GM13976 (cell line): ENCODE results near the gene RBCK1.
"Not testable (repeated sequence)": the region's sequence is repeated elsewhere in the genome, so short reads cannot be mapped to it uniquely, and the experiment has no call there.

Experiments
- DNase-seq: peaks from one replicate; pipeline ENCODE4 v3.0.0; 2012; ENCODE audit warnings: low spot score
- in situ Hi-C: fragments of 300-500 bp; cut with MboI; formaldehyde crosslinking; loops from one replicate; pipeline ENCODE4 v1.12.0; 2022; ENCODE audit warnings: low sequenced_read_pairs, mixed read lengths, inconsistent platforms; ENCODE audit not compliant: unreplicated experiment
- TF ChIP-seq, protein P1 (sequence below): IDR thresholded peaks from 2 replicates; pipeline ENCODE4 v1.5.1; 2012; ENCODE audit warnings: borderline replicate concordance, mild to moderate bottlenecking; ENCODE audit not compliant: insufficient read depth; ENCODE audit errors: extremely low read depth, missing control alignments, control extremely low read depth

Gene RBCK1

GRCh38 chr20:370977-371754, 36.9 kb upstream of the RBCK1 start:
- TF ChIP-seq, protein P1, sequence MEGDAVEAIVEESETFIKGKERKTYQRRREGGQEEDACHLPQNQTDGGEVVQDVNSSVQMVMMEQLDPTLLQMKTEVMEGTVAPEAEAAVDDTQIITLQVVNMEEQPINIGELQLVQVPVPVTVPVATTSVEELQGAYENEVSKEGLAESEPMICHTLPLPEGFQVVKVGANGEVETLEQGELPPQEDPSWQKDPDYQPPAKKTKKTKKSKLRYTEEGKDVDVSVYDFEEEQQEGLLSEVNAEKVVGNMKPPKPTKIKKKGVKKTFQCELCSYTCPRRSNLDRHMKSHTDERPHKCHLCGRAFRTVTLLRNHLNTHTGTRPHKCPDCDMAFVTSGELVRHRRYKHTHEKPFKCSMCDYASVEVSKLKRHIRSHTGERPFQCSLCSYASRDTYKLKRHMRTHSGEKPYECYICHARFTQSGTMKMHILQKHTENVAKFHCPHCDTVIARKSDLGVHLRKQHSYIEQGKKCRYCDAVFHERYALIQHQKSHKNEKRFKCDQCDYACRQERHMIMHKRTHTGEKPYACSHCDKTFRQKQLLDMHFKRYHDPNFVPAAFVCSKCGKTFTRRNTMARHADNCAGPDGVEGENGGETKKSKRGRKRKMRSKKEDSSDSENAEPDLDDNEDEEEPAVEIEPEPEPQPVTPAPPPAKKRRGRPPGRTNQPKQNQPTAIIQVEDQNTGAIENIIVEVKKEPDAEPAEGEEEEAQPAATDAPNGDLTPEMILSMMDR, result no peak
- in situ Hi-C loops, result no loop called here
- DNase-seq, result no peak

DNA sequence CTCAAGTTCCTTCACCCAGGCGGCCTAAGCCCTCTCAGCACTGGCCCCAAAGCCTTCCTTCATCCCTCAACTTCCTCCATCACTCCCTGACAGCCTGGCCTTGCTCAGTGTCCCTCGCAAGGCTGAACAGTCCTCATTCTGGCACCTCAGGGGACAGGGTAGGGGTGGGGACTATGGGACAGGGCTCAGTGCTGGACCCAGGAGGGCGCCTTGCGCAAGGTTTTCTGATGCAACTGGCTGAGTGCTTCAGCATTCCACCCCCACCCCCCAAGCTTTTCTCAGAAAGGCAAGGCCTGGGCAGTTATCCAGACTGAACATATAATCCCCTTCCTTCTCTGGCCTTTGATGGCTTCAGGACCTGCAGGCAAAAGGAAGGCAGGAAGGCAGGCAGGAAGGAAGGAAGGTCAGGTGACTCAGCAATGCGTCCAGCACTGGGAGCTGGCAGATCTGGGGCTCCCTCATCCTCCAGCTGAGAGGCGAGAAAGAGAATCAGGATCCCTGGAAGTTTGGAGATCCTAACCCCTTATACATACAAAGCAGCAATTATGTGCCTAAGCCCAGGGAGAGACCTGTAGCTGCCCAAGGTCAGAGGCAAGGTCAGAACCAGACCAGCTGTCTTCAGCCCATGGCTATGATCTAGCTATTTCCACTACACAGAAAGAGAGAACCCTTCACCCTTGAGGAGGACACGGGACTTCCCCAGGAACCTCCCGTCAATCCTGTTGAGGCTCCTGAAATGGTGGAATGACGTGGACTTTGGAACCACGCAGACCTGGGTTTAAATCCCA, 36.1 kb upstream of the RBCK1 start:
- in situ Hi-C loops, result no loop called here
- no peak for DNase-seq
- TF ChIP-seq, protein P1, result no peak

GRCh38 chr20:372543-373082, 35.5 kb upstream of the RBCK1 start:
- in situ Hi-C loops, DNase-seq: not testable (repeated sequence)

DNA sequence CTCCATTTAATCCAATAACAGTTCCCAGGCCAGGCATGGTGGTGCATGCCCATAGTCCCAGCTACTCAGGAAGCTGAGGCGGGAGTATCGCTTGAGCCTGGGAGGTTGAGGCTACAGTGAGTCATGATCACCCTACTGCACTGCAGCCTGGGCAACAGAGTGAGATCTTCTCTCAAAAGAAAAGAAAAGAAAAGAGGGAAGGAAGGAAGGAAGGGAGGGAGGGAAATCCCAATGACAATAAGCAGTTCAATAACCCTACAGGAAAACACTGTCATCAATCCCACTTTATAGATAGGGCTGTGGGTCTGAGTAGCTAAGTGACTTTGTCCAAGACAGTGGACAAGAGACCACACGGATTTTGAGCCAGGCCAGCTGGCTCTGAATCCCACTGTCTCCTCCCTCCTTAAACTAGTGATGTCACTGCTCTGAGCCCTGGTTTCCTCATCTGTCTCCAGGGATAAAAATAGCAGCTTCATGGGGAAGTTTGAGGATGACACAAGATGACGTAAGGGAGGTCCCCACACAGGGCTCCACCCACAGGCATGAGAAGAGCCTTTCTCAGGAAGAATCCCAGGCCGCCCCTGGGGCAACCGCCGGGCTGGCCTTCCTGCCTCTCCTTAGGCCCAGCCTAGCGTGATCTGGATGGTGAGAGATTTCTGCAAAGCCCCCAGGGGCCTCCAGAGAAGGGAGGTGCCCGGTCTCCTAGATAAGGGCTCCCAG, 34.8 kb upstream of the RBCK1 start:
- TF ChIP-seq, protein P1, result no peak
- no peak for DNase-seq
- in situ Hi-C loops, result no loop called here

DNA sequence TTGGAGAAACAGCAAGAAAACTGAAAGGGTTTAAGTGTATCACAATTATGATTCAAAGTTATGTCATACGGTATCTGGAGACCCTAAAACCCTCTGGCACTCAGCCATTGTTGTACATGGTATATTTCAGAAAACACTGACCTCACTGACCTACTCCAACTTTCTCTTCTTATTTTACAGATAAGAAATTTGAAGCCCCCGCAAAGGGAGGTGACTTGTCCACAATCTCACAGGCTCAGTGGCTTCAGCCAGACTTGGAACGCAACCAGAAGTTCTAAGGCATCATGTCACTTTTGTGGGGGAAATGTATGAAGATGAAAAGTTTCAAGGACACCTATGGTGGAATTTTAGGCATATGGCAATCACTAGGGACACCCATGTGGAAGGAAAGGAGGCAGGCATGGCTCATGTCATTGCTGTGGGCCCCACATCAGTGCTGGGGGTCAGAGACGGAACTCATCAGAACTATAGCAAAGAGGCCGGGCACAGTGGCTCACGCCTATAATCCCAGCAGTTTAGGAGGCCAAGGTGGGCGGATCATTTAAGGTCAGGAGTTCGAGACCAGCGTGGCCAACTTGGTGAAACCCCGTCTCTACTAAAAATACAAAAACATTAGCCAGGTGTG, 32.7 kb upstream of the RBCK1 start:
- in situ Hi-C loops, result no loop called here
- TF ChIP-seq, protein P1, result no peak

DNA sequence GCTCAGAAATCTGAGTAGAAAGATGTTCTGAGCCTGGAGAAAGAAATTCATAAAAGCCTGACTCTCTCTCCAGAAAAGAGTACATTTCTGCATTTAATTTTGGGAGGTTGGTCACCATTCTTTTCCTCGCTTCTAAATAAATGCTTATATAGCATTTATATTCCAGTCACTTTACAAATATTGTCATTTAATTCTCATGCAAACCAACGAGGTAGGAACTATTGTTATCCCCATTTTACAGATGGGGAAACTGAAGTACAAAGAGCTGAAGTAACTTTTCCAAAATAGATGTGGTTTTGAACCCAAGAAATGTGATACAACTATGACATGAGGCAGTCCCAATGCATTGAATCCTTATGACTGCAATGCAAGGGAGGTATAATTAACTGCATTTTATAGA, 32.0 kb upstream of the RBCK1 start:
- in situ Hi-C loops, result no loop called here
- DNase-seq, result no peak
- TF ChIP-seq, protein P1, result no peak

More for the DNA sequence above, 32.7 kb upstream of the RBCK1 start:
- DNase-seq, result no peak

GRCh38 chr20:376750-377149, 31.3 kb upstream of the RBCK1 start:
- in situ Hi-C loops, result no loop called here
- no peak for DNase-seq
- TF ChIP-seq, protein P1, result no peak

DNA sequence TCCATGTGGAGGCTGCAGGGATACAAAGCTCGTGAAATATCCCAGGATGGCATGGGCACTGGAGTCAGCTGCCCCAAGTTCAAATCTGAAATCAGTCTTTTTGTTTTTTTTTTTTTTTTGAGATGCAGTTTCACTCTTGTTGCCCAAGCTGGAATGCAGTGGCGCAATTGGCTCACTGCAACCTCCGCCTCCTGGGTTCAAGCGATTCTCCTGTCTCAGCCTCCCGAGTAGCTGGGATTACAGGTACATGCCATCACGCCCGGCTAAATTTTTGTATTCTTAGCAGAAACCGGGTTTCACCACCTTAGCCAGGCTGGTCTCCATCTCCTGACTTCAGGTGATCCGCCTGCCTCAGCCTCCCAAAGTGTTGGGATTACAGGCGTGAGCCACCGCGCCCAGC, 30.5 kb upstream of the RBCK1 start:
- in situ Hi-C loops, DNase-seq: not testable (repeated sequence)
